DMS79 (cell line): ENCODE results near the gene SAFB.

Experiments
- DNase-seq: peaks from one replicate; lab custom pipeline; 2025; lab: John Stamatoyannopoulos, UW

Gene SAFB

DNA sequence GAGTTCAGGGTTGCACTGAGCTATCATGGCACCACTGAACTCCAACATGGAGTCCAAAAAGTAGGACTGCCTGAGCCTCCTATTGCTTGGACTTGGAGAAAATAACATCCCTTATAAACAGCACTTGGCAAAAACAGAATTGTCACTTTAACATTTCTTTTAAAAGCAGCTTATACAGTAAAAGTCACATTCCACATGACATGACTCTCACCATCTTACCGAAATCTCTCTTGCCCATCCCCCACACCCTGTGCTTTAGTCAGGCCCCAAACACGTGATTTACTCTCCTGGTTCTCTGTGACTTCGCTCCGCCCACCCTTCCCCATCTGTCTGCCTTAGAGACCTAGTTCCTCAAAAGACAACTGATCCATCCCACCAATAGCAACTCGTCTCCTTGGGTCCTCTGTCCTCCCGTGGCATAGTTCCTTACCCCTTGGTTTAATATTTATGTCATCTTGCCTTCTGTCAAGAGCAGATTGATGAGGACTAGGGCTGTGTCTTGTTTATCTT, 4.6 kb downstream of the SAFB start:
- DNase-seq = no peak

DNA sequence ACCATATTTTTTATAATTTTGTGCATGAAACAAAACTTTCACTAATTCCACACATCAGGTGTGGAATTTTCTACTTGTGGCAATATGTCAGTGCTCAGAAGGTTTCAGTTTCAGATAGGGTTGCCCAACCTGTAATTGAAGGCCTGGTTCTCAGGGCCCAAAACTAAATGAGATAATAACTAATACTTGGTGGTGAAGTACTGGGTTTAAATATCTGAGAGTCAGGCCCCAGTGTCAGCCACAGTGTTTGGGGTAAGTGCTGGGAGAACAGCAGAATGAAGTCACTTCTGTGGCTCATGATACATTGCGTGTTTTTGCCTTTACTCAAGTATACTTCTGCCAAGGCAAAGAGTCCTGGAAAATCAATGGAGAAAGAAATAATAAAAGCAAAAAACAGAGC, 5.6 kb downstream of the SAFB start:
- no peak for DNase-seq

DNA sequence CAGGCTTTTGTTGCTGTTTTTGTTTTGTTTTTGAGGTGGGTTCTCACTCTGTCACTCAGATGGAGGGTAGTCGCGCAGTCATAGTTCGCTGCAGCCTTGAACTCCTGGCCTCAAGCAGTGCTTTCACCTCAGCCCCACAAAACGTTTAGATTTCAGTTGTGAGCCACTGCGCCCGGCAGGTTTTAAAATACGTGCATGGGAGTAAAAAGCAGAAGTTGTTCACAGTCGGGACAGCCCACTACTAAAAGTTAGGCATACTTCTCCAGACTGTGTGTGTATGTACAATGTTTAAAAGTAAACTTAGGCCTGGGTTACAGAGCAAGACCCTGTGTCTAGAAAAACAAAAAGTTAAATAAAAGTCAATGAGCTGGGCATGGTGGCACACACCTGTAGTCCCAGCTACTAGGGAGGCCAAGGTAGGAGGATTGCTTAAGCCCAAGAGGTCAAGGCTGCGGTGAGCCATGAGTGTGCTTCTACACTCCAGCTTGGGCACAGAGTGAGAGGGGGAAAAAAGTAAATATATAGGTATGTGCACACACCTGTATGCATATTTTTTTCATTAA, 6.1 kb downstream of the SAFB start:
- DNase-seq = no peak

DNA sequence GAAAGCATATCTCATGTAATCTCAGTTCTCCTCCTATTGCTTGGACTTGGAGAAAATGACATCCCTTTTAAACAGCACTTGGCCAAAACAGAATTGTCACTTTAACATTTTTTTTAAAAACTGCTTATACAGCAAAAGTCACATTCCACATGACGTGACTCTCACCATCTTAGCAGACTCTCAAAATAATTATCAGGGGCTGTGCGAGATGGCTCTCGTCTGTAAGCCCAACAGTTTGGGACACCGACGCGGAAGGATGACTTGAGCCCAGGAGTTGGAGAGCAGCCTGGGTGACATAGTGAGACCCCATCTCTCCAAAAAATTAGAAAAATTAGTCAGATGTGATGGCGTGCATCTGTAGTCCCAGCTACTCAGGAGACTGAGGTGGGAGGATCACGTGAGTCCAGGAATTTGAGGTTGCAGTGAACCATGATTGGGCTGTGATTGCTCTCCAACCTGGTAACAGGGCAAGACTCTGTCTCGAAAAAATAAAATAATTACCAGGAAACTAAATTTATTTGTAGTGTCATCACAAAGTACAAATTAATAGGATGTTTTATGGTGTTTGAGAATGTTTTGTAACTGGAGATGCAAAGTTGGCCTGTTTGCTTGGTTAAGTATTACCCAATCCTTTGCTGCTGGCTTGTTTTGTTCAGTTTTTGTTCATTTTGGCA, 8.8 kb downstream of the SAFB start:
- no peak for DNase-seq

DNA sequence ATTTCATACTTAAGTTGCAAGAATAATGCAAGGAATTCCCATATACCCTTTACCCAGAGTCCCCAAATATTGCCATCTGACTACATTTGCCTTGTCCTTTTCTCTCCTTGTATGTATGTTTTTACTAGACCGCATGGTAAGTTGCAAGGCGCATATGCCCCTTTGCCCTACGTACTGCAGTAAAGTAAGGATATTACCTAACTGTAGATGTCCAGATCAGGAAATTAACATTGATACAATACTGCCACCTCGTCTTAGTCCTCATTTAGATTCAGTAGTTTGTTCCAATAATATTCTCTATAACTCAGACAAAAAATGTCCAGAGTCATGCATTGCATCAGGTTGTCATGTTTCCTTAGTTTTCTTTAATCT, 9.3 kb downstream of the SAFB start:
- no peak for DNase-seq

DNA sequence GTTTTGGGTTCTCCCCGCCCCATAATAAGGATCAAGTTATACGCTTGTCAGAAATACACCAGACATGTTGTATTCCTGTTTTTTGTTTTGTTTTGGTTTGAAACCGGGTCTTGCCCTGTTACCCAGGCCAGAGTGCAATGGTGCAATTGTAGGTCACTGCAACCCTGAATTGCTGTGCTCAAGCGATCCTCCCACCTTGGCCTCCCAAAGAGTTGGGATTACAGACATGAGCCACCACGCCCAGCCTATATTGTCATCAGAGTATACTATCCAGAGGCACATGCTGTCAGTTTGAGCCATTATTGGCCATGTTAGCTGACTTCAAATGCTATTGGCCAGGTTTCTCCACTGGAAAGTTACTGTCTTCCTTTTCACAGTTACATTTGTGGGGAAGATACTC, 9.8 kb downstream of the SAFB start:
- DNase-seq = no peak

DNA sequence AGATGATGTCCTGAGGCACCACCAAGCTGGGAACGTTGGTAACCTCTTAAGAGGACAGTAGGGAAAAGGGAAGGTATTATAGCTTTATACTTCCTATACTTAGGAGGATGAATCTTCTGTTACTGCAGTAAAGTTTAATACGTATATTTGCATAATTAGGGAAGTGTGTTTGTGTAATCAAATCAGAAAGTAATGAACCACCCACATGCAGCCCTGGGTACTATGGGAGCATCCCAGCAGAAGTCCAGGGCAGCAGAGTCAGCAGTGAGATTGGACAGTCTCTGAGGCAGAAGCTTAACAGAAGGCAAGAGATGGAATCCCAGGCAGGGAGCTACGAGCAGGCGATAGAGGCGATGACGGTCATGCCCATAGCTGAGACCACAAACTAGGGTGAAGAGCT, 12.5 kb downstream of the SAFB start:
- DNase-seq = no peak

DNA sequence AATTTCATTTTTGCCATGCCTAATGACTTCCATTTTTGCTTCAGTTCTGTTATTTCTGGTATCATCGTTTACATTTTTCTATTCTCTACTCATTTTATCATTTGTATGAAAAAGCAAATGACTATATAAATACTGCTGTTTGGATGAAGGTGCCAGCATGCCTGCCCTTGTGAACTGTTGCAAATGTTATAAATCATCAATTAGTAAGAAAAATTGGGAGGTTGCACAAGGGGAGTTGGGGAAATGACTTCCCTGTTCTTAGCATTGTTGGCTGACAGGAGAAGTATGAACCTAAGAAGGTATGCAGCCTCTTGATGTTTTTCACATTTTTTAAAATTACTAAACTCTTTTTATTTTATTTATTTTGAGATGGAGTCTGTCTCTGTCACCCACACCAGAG, 15.1 kb downstream of the SAFB start:
- DNase-seq = no peak

DNA sequence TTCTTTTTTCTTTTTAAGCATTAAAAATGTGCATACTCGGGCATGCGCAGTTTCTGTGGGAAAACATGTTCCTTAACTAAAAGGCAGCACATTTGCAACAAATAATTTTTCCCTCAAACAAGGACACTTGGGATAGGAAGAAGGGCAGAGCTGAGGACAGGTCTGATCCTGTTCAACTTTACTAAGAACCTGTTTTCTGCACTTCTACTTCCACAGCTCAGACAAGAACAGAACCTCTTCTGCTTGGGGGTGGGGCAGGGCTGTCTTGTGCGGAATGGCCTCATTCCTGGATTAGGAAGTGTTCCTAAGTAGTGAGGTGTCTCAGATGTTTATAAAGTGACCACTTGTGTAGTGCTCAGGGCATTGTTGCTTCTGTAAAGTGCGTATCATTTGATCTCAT, 18.3 kb downstream of the SAFB start:
- no peak for DNase-seq

DNA sequence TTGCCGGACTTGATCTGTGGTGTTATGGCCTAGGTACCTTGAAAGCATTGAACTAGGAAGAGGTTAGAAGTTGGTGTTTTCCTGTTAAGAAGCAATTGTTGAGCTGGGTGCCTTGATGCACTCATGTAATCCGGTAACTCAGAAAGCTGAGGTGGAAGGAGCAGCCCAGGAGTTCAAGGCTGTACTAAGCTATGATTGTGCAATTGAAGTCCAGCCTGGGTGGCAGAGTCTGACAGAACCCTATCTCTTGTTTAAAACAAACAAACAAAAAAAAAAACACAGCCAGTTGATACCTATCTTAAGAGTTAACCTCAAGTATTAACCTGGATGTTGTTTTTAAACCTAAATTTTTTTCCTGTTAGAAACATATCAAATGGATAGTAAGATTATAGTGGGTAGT, 19.3 kb downstream of the SAFB start:
- no peak for DNase-seq

DNA sequence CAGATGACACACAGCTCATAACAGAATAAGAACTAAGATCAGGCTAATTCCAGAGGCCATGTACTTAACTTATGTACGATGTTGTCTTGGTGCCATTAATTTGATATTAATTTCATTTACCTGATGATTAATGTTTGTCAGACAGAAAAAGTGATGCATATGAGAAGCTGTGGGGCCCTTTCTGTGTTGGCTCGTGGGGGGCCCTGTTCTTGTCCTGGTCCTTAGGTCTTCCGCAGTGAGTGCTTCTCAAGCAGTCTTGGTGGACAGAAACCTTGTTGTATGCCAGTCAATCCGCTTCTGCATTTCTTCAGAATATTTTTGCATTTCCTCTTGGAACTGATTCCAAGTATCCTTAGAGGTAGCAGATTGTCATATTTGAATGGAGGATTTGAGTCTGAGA, 20.2 kb downstream of the SAFB start:
- DNase-seq = no peak

DNA sequence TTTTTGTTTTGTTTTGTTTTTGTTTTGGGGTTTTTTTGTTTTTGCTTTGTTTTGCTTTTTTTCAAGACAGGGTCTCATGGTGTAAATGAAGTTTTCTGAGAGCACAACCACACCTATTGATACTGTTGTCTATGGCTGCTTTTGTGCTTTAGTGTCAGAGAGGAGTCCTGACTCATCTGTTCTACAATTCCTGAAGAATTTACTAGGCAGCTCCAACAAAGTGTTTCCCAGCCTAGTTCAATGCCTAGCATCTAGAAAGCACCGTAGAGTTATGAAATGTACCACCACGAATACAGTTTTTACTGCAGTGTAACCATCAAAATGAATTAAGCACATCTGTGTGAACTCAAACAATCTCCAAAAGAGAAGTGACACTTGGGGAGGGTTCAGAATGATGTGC, 21.2 kb downstream of the SAFB start:
- DNase-seq = no peak

DNA sequence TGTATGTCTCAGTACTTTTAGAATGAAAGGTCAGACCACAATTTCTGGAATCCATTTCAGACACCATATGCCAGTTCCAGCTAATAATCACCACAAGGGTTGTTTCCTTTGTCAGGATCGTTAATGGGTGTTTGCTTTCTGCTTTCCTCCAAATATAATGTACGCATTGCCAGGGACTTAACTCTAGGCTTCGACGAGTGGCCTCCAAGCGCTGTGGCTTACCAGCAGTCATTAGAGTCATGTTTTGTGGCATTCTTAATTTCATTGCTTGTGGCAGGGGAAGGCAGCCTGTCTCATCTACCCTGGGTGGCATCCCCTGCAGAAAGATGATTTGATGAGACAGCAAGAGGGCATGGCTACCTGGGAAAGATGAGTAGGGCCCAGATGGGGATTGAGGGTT, 22.5 kb downstream of the SAFB start:
- no peak for DNase-seq

DNA sequence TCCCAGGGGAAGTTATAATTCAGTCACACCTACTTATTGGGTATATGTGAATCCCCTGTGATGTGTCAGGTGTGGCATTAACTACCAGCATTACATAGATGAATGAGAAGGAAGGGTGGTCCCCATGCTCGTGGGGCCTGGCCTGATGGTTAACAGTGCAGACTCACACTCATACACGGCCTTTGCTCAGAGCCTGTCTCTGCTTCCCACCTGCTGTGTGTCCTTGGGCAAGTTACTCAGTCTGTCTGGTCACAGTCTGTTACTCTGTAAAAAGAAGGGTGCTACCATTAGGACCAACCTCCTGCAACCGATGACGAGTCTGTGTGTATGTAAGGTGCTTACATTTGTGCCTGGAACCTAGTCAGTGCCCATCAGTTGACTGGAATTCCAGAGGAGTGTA, 23.8 kb downstream of the SAFB start:
- no peak for DNase-seq

DNA sequence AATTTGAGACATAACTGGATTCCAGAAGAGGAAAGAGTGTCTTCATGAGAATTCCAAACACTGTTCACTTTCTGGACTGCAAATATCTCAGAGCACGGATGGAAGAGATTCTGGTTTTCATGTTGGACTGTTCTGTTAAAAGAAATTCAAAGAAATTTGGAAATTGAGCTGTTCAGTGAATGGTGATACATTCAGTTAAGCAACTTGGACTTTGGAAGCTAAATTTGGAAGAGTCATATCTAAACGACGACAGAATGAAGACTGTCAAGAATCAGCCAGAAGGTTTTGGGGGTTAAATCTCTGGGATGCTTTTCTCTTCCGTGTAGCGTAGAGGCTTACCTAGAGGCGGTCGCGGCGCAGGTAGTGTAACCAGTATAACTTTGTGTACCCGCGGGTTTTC, 25.6 kb downstream of the SAFB start:
- DNase-seq = no peak

DNA sequence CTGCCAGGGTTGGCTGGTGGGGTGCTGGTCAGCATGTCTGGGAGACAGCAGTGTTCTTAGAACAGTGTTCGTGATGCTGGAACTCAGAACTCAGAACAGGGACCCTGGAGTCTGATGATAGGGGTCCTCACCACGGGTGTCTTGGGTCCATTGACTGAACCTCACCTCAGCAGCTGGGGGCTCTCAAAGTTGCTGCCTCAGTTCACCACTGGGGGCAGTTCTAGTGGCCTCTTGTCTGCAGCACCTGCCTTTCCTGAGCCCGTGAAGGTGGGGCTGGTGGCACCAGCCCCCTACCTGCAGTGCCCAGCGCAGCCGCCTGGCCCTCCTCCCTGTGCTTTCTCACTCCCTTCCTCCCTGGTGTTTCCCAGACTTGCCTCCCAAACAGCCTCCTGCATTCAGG, 28.5 kb downstream of the SAFB start:
- no peak for DNase-seq

DNA sequence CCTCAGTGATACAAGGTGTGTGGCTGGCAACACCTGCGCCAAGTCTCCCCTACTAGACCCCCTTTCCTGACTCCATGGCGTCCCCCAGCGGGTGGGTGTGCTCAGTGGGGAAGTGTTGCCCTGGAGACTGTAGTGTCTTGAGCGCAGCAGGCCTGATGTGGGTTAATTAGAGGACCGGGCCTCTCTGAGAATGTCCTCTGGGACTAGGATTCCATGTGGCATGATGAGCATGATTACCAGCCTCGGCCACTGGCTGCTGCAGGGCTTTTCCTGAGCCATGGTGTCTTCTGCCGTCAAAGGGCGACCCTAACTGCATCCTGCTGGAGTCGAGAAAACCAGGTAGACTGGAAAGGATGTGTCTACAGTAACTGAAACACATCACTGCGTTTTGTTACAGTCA, 29.4 kb downstream of the SAFB start:
- DNase-seq = no peak

DNA sequence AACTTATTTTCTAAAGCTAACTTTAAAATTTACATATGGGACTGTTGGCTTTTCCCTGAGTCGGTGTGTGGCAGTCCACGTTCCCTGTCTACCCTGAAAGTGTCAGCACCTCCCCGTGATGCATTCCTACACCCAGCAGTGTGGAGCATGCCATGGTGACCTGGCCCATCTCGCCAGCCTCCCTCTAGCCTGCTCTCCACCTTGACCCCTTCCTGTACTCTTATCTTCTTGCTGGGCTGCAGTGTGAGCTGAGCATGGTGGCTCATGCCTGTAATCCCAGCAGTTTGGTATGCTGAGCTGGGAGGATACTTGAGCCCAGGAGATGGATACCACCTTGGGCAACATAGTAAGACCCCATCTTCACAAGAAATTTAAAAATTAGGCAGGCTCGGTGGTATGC, 32.0 kb downstream of the SAFB start:
- DNase-seq = no peak

DNA sequence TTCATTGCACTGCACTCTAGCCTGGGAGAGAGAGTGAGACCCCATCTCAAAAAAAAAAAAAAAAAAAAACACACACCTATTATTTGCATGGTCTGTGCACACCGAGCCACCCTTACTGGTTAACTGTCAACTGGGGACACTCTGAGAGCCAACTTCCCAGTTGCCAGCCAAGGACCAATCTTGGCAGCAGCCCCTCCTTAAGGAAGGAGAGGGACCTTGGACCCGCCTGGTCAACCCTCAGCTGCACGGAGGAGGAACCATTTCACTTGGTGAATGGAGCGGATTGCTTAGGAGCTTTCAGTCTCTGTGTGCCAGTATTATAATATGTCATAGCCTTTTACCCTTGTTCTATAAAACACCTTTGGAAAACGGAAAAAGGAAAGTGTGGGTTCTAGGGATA, 32.5 kb downstream of the SAFB start:
- no peak for DNase-seq

DNA sequence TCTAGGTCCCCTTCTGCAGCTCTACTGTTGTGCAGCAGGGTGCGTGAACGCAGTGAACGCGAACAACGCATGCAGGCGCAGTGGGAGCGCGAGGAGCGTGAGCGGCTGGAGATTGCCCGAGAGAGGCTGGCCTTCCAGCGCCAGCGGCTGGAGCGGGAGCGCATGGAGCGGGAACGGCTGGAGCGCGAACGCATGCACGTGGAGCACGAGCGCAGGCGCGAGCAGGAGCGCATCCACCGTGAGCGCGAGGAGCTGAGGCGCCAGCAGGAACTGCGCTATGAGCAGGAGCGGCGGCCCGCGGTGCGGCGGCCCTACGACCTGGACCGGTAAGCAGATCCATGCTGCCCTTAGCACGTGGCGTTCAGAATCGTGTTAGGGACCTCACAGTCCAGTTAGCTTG, 38.6 kb downstream of the SAFB start:
- DNase-seq = no peak

DNA sequence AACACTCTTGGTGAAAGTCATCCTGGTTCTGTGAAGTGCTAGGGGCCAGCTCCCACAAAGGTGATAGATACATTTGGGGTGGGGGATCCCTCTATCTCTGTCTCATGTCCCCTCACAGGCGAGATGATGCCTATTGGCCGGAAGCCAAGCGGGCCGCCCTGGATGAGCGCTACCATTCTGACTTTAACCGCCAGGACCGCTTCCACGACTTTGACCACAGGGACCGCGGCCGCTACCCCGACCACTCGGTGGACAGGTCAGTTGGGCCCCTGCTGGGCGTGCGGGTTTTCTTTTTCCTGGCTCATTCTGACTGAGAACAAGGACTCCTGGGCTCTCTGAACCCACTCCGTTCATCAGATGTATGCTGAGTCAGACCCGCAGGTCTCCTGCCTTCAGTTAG, 41.0 kb downstream of the SAFB start:
- DNase-seq = no peak

DNA sequence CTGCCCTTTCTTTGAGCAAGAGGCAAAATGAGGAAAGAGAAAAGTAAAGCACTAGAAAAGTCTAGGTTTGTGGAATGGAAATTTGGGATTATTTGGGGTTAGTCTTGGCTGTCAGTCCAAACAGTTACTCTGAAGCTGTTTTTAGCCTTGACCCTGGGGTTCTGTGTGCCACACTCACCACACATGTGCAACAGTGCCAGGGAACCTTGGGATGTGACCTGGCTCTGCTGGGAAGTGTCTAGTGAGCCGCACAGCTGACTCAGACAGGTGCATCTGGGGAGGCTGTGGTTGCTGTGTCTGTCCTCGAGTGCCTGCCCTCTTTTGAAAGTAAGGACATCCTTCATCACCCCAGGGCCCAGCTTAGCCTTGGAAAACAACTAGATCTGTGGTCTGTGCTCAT, 41.6 kb downstream of the SAFB start:
- no peak for DNase-seq

DNA sequence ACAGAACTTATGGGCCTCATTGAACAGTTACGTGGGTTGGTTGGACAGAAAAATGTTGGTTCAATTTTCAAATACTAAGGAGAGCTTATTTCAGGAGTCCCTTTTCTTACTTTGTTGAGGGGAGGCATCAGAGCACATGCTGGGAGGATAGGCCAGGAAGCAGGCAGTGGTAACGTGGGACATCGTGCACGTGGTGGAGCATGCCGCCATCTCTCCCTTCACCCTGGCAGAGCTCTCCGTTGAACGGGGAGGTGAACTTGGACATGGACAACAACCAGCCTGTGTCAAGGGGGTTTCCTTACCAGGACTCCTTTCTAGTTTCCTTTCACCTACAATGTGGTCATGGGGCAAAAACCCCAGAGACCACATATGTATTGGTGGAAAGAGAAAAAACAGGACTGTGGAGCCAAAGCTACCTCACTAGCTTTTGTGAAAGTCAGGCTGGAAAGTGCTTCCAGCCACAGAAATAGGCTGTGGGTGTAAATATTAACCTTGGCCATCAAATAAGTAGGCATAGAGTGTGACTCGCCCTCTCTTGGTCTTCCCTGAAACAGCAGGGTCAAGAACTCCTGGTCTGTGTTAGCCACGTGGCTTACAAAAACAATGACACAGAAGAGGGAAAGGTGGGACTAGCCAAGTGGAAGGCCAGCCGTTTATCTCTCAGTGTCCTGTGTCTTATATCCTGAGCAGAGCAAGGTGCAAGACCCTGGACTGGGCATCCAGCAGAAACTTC, 43.1 kb downstream of the SAFB start:
- no peak for DNase-seq
